ENCODE measurements around the gene DDN.

DNA sequence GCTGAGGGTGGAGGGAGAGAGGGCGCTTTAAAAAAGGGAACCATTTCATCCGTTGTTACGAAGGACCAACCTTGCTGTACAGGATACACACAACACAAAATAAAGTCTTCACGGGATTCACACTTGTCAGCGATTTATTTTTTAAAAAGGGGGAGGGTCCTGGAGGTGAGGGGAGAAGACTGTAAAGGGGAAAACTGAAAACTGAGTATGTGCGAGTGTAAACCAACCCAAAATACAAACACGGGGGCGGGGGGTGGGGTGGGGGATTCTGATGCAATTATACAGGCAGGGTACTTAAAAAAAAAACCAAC, 19.9 kb upstream of the DDN start:
- TF ChIP-seq, protein P1, sequence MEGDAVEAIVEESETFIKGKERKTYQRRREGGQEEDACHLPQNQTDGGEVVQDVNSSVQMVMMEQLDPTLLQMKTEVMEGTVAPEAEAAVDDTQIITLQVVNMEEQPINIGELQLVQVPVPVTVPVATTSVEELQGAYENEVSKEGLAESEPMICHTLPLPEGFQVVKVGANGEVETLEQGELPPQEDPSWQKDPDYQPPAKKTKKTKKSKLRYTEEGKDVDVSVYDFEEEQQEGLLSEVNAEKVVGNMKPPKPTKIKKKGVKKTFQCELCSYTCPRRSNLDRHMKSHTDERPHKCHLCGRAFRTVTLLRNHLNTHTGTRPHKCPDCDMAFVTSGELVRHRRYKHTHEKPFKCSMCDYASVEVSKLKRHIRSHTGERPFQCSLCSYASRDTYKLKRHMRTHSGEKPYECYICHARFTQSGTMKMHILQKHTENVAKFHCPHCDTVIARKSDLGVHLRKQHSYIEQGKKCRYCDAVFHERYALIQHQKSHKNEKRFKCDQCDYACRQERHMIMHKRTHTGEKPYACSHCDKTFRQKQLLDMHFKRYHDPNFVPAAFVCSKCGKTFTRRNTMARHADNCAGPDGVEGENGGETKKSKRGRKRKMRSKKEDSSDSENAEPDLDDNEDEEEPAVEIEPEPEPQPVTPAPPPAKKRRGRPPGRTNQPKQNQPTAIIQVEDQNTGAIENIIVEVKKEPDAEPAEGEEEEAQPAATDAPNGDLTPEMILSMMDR (optimal IDR thresholded peaks at IDR 0.05 in 1 of 3, IDR thresholded peaks at IDR 0.05 in 1 of 3, conservative IDR thresholded peaks at IDR 0.05 in 1 of 3; ENCODE audit: extremely low read depth in 1 of 3, insufficient read depth in 2 of 3, low read length in 3 of 3), result no peak
- TF ChIP-seq EZH2 (IDR thresholded peaks at IDR 0.05; ENCODE audit: low read length), result no peak

Data from keratinocyte (primary cell).